C4-2B (cell line): ENCODE results near the gene SERPINA4.

ENCODE experiments used
- CTCF ChIP-seq: fragments of 450-650 bp; conservative IDR thresholded peaks from 2 replicates; pipeline ENCODE4 v1.5.1; 2017; ENCODE audit warnings: mild to moderate bottlenecking
- ZFX ChIP-seq: fragments of 450-650 bp; IDR thresholded peaks from 2 replicates; pipeline ENCODE4 v1.6.1; 2017

- TF ChIP-seq CTCF (no peak), ZFX (no peak)
These were observed 32.1 kb downstream of the SERPINA4 start for GRCh38 chr14:94593376-94593748.
